Fibroblast of the aortic adventitia (primary cell): ENCODE measurements around the gene CAMK1D. TPM values are rescaled to one million over a fixed set of nuclear protein-coding genes. Genes with fewer than 3 reads are reported as not detected.
"Not testable (repeated sequence)": the region's sequence is repeated elsewhere in the genome, so short reads cannot be mapped to it uniquely, and the experiment has no call there.

Experiments
- DNase-seq: peaks from one replicate; pipeline ENCODE4 v3.0.0-alpha.2; 2010; ENCODE audit warnings: low read depth
- H3K4me3 ChIP-seq: 2 replicates; pipeline ENCODE4 v1.5.1; 2011; ENCODE audit warnings: low read depth, mild to moderate bottlenecking, control low read depth, low read length, moderate library complexity
- total RNA-seq: library from RNA; depleted of rRNA; stranded (reverse); fragments of >200 nt; gene quantifications from 2 replicates; pipeline ENCODE4 v1.2.3, GENCODE V29; 2012; ENCODE audit warnings: low replicate concordance
- TF ChIP-seq, protein P1 (sequence below): IDR thresholded peaks from 2 replicates; pipeline ENCODE4 v1.5.1; 2011; ENCODE audit warnings: mild to moderate bottlenecking, low read length, control low read depth, inconsistent platforms; ENCODE audit not compliant: insufficient read depth

Gene CAMK1D
- total RNA-seq, 1 donor: 9.8 TPM

DNA sequence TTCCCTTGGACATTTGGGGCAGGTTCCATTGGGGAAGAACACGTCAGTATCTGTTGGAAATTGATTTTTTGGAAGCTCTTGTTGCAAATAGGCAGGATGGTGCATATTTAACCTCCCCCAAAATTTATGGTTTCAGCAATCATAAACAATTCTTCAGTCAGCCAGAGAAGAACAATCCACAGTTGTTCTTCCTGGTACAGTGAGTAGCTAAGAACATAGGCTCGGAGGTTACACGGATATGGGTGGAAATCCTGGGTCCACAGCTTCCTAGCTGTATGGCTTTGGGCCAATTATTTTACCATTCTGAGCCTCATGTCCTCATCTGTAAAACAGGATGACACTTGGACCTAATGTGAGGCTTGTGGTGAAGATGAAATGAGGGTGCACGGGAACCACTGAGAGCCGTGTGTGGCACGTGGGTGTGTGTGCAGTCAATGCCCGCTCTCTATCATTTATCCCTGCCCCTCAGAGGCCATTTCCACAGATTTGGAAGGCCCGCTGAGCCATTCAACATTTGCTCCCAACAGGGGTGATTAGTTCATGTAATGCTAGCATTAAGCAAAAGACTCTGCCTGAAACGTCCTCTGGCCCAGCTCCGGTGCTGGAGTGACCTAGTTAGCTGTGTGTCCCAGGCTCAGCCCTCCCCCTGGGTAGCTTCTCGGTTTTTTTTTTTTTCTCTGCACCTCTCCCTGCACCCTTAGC, 9.7 kb downstream of the CAMK1D start:
- DNase-seq: no peak
- TF ChIP-seq, protein P1, sequence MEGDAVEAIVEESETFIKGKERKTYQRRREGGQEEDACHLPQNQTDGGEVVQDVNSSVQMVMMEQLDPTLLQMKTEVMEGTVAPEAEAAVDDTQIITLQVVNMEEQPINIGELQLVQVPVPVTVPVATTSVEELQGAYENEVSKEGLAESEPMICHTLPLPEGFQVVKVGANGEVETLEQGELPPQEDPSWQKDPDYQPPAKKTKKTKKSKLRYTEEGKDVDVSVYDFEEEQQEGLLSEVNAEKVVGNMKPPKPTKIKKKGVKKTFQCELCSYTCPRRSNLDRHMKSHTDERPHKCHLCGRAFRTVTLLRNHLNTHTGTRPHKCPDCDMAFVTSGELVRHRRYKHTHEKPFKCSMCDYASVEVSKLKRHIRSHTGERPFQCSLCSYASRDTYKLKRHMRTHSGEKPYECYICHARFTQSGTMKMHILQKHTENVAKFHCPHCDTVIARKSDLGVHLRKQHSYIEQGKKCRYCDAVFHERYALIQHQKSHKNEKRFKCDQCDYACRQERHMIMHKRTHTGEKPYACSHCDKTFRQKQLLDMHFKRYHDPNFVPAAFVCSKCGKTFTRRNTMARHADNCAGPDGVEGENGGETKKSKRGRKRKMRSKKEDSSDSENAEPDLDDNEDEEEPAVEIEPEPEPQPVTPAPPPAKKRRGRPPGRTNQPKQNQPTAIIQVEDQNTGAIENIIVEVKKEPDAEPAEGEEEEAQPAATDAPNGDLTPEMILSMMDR: no peak
- no peak overlapping the region for H3K4me3 ChIP-seq

DNA sequence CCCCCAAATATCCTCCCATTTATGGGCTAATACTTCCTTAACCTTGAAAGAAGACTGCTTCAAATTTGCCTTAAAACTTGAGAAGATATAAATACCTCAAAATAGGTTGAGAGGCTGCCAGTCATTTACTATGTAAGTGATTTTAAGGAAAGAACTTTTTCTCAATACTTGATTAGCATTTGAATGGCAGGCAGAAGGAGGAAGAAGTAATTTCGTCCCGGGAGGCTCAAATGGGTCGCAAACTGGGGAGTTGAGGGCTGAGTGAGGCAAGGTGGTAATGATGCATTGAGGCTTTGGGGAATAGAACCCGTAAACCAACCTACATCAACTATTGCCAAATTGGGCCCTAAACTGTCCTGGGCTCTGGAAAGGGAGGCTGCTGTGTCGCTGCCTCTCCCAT, 11.1 kb downstream of the CAMK1D start:
- H3K4me3 ChIP-seq: no peak overlapping the region
- DNase-seq: no peak
- TF ChIP-seq, protein P1: no peak

DNA sequence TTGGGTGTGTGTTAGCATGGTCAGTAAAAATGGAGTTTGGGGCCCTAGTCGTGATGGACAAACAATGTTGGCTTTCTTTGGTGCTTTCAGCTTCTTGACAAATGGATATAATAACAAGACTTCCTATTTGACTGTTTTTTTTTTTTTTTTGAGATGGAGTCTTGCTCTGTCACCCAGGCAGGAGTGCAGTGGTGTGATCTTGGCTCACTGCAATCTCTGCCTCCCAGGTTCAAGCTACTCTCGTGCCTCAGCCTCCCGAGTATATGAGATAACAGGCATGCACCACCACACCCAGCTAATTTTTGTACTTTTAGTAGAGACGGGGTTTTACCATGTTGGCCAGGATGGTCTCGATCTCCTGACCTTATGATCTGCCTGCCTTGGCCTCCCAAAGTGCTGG, 11.8 kb downstream of the CAMK1D start:
- H3K4me3 ChIP-seq, DNase-seq: not testable (repeated sequence)

DNA sequence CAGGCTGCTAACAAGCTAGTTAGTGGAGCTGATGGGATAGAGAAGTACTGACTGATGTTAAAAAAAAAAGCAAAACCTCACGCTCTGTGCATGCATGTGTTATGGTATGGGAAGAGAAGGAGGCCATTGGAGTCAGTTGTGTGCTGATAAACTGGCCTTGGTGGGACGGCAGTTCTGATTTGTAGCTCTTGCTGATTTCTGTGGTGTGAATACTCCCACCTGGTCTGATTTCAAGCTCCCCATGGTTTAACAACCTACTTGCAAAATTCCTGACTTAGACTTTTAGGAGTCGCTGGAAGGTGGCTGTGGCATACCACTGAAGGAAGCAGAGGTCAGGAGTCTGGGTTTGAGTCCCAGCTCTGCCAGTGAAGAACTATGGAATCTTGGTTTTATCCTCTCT, 15.2 kb downstream of the CAMK1D start:
- DNase-seq: no peak
- no peak overlapping the region for H3K4me3 ChIP-seq
- TF ChIP-seq, protein P1: no peak

DNA sequence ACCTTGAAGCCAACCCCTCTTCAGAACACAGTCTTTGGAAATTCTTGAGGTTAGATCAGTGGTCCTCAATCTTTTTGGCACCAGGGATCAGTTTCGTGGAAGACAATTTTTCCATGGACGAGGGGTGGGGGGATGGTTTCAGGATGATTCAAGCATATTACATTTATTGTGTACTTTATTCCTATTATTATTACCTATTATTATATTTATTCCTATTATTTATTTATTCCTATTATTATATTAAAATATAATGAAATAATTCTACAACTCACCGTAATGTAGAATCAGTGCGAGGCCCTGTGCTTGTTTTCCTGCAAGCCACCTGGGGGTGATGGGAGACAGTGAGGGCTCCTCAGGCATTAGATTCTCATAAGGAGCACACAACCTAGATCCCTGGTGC, 17.9 kb downstream of the CAMK1D start:
- no peak for DNase-seq
- no peak overlapping the region for H3K4me3 ChIP-seq
- TF ChIP-seq, protein P1: no peak

DNA sequence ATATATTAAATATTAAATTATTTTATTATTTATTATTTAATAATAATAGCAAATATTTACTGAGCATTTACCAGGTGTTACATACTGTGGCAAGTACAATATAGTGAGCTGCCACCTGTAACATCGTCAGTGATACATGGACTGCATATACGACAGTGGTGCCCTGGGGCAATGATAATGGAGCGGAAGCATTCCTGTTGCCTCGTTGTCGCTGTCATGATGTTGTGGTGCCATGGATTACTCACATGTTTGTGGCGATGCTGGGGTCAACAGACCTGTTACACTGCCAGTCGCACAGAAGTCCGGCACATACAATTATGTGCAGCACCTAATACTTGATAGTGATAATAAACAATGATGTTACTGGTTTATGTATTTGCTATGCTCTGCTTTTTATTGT, 20.6 kb downstream of the CAMK1D start:
- DNase-seq: no peak
- TF ChIP-seq, protein P1: no peak
- no peak overlapping the region for H3K4me3 ChIP-seq

DNA sequence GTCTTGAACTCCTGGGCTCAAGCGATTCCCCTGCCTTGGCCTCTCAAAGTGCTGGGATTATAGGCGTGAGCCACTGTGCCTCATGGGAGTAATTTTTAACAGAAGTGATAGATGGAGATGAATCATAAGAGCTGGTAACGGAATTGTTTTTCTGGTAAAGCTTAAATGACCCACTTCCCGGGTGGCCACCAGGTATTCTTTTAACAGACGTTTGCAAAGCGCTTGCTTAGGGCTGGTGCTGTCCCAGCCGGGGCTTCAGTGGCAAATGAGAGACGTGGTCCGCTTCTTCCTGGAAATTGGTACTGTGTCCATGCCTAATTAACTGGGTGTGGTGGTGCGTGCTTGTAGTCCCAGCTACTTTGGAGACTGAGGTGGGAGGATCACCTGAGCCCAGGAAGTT, 23.5 kb downstream of the CAMK1D start:
- TF ChIP-seq, protein P1: no peak
- H3K4me3 ChIP-seq: no peak overlapping the region
- no peak for DNase-seq
